ENCODE results near the gene LMF2. TPM values are rescaled to one million over a fixed set of nuclear protein-coding genes. Genes with fewer than 3 reads are reported as not detected.

Gene LMF2
- total and polyA plus RNA-seq, 2 of the 4 experiments (the other 2 are of a cell fraction) = 16.8 to 82.6 TPM

DNA sequence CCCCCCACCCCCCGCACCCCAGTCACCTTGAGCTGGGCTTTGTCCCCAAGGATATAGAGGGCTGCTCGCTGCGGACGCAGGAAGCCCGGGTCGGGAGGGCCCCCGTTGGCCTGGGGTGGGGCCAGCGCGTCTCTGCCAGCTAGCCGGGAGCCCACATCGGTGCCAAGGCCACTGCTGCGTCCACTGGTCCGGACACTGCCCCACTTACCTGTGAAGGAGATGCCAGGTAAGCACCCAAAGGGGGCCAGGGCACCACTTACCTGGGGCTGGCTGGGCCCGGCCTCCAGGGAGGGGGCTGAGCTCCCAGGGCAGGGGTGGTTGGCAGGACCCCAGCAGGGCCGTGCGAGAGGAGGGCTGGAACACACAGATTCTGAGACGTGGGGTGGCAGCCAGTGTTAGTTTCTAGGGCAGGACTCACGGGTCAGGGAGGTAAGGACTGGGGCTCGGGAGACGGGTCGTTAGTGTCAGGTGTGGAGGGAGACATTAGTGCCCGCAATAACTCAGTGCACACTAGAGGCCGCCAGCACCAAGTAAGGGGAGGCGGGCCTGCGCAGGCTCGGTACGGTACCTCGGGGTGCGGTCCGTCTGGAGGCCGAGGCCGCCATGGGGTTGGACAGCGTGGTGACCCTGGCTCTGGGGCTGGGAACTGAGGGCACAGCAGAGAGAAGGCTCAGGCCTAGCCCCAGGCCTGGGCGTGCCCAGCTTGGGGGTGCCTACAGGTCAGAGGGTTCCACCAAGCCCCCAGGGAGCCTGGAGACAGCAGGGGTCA, 50.9 kb downstream of the LMF2 start:
- Histone ChIP-seq H3K9ac (ENCODE audit: low read depth, low read length) (no peak overlapping the region), H4K91ac (ENCODE audit: insufficient read depth, low read depth, low read length) (no peak overlapping the region), H3K79me1 (ENCODE audit: low read depth in 1 of 2, low read length in 2 of 2) (0 out of 4 replicates have a peak, but pooled peaks cover 0 to 4% of the 10 kb centered on the region in 2 experiments), H3K4me1 (ENCODE audit: control insufficient read depth, insufficient read depth, low read length) (no peaks in the 10 kb centered on the region), H2BK5ac (ENCODE audit: low read depth, low read length, poor library complexity, severe bottlenecking) (no peak overlapping the region), H3K4me3 (ENCODE audit: insufficient read depth, low read depth, low read length) (no peak overlapping the region), H3K23ac (ENCODE audit: low read depth, low read length) (no peak overlapping the region), H4K8ac (ENCODE audit: low read depth in 2 of 2, low read length in 2 of 2) (no peak overlapping the region), H2AK9ac (replicated peaks; ENCODE audit: low read depth, low read length, poor library complexity) (no peak overlapping the region), H3K36me3 (ENCODE audit: control insufficient read depth, insufficient read depth, low read length) (peaks cover 77% of the 10 kb centered on the region), H3K9me1 (ENCODE audit: insufficient read depth, low read length) (0 out of 2 replicates have a peak, but pooled peaks cover 3% of the 10 kb centered on the region), H2AK5ac (ENCODE audit: low read depth, low read length) (no peak overlapping the region), H3K4me2 (ENCODE audit: low read depth, low read length) (no peak overlapping the region), H2BK15ac (ENCODE audit: low read depth, low read length) (no peak overlapping the region), H3K4ac (ENCODE audit: low read depth, low read length) (no peak overlapping the region), H3K9me3 (ENCODE audit: control insufficient read depth, insufficient read depth, low read length) (no peaks in the 10 kb centered on the region), H3K27me3 (ENCODE audit: control insufficient read depth, insufficient read depth, low read length) (no peaks in the 10 kb centered on the region), H2BK120ac (ENCODE audit: low read depth, low read length) (no peak overlapping the region), H3K14ac (replicated peaks; ENCODE audit: low read depth, low read length) (no peak overlapping the region), H3K18ac (ENCODE audit: low read depth, low read length) (no peak overlapping the region), H2BK20ac (ENCODE audit: low read depth, low read length) (no peak overlapping the region), H3K27ac (ENCODE audit: insufficient read depth, low read length) (no peak overlapping the region), H2AFZ (replicated peaks; ENCODE audit: low read length, poor library complexity) (no peak overlapping the region), H4K20me1 (ENCODE audit: insufficient read depth, low read length) (peaks cover 17% of the 10 kb centered on the region), H4K5ac (ENCODE audit: low read depth, low read length) (no peak overlapping the region), H3K56ac (ENCODE audit: extremely low read depth, insufficient read depth, low read length) (no peak overlapping the region)
- ChIA-PET POLR2A (ENCODE audit: unreplicated experiment) (no interaction called here), CTCF (no interaction called here)
- dilution Hi-C loops (cut with HindIII; ENCODE audit: low sequenced_read_pairs, unreplicated experiment) (no loop called here), in situ Hi-C loops (cut with MboI; ENCODE audit: low sequenced_read_pairs) (no loop called here), intact Hi-C loops (cut with micrococcal nuclease) (no loop called here)
- TF ChIP-seq FOS (IDR thresholded peaks at IDR 0.05; ENCODE audit: low read depth, low read length) = no peak
- TF ChIP-seq, protein P1, sequence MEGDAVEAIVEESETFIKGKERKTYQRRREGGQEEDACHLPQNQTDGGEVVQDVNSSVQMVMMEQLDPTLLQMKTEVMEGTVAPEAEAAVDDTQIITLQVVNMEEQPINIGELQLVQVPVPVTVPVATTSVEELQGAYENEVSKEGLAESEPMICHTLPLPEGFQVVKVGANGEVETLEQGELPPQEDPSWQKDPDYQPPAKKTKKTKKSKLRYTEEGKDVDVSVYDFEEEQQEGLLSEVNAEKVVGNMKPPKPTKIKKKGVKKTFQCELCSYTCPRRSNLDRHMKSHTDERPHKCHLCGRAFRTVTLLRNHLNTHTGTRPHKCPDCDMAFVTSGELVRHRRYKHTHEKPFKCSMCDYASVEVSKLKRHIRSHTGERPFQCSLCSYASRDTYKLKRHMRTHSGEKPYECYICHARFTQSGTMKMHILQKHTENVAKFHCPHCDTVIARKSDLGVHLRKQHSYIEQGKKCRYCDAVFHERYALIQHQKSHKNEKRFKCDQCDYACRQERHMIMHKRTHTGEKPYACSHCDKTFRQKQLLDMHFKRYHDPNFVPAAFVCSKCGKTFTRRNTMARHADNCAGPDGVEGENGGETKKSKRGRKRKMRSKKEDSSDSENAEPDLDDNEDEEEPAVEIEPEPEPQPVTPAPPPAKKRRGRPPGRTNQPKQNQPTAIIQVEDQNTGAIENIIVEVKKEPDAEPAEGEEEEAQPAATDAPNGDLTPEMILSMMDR (conservative IDR thresholded peaks at IDR 0.05; ENCODE audit: low read depth, low read length) = peak; percentile 12; the same call in 1 of the 2 replicates
- ATAC-seq (ENCODE audit: low read depth) (0 out of 2 replicates have a peak, but pooled peaks have one; percentile 33), DNase-seq (no peak)
- WGBS, 2 experiments (ENCODE audit: extremely low coverage in 2 of 2, insufficient read length in 1 of 2) = 95% methylated on average over 25 of the region's 34 CpGs; no CpG with 5 or more reads in 1 of the 2 experiments
- no TSS peak for BruUV-seq (replicated peaks)

Measured in IMR-90 (cell line).